Raji (cell line): ENCODE results near the gene DAB1.

Experiments used
- POLR2A ChIP-seq: IDR thresholded peaks from 2 replicates; pipeline ENCODE4 v1.6.1; 2011; ENCODE audit warnings: low read depth, low read length, control low read depth; ENCODE audit not compliant: insufficient read depth

DAB1 gene

DNA sequence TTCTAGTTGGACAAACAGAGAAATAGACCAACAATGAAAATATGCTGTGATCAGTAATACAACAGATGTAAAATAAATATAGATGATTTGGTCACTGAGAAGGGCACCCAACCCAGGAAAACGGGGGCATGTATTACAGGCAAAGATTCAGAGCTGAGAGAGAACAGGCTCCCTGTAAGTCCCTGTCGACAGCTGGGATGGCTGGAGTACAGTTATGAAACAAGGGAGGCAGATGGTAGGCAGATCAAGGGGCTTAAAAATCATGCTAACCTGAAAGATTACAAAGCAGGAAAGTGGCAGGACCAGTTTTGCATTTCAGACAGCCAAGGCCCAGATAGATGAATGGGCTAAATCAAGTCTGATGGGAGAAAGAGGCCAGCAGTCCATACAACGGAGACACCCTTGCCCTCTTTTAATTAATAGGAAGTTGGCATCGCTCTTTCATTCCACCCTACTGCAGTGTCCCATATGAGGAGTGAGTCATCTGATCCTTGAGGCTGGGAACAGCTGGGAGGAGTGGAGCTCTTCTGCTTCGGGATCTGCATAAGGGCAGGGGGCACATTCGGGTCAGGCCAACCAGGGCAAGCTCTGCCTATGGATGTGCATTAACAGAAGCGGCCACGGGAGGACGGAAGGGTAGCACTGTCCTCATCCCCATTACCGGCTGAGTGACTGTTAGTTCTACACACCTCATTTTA is 171.1 kb downstream of the DAB1 start:
- TF ChIP-seq POLR2A, result no peak

GRCh38 chr1:57250021-57250420 is 173.8 kb downstream of the DAB1 start:
- TF ChIP-seq POLR2A, result no peak

DNA sequence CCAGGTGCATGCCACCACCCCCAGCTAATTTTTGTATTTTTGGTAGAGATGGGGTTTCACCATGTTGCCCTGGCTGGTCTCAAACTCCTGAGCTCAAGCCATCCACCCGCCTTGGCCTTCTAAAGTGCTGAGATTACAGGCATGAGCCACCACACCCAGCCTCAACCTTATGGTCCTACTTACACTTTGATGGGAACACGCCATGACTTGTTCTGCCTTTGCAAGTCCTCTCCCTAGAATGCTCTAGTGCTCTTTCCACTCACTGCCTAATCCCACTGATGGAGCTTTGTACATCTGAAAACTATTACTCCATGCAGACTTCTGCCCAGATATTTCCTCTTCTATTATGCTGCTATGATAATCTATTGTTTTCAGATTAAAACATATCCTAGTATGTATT is 174.3 kb downstream of the DAB1 start:
- no peak for TF ChIP-seq POLR2A

DNA sequence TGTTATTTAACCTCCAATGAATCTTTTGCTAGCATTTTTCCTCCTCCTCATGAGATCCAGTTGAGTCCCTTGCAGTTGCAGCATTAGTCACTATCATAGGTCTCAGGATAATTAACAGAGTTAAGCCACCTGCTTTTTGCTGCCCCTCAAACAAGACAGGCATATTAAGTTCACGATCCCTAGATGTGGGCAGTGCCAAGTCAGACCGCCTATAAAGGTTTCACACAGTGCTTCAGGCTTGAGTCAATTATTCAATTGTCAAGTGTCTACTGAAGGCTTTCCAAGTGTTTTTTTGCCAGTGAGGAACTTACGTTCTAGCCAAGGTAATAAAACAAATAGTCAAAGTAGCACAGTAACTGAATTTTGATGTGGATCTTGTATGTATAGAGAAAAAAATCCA is 175.0 kb downstream of the DAB1 start:
- TF ChIP-seq POLR2A, result no peak

- no peak for TF ChIP-seq POLR2A
Observed at GRCh38 chr1:57238233-57238781, 185.6 kb downstream of the DAB1 start.

DNA sequence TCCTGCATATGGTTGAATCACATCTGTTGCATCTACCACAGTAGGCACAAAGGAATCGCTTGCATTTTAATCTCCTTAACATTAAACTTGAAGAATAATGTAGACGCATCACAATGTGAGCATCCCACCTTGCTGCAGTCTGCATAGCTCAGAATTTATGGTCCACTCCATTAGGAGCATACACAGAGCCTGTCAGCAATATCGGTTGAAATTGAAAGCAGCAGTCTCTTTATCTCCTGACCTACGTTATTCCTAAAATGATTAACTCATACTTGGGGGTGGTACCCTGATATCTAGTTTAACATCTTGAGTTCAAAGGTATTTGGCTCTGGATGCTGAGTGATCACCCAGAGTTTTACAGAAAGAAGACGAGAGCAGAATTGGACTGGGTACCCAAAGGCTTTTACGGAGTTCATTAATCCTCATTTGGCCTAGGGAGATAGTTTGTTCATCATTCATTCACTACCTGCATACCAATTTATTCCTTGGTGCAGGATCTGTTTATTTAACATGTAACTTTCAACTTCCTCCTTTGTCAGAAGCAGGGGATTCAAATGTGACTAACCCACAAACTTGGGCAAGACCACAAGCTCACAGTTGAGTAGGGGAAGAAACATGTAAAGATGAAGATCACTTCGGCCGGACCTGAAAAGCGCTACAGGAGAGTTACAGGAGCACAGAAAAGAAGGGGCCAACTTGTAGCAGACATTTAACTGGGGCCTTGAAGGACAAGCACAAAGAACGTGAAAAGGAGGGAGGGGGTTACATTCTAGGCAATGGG is 187.9 kb downstream of the DAB1 start:
- TF ChIP-seq POLR2A, result no peak

GRCh38 chr1:57234459-57234858 is 189.4 kb downstream of the DAB1 start:
- TF ChIP-seq POLR2A, result no peak

GRCh38 chr1:57232500-57232899 is 191.4 kb downstream of the DAB1 start:
- no peak for TF ChIP-seq POLR2A

- TF ChIP-seq POLR2A, result no peak
Observed at GRCh38 chr1:57229998-57230397, 193.9 kb downstream of the DAB1 start.

GRCh38 chr1:57229076-57229475 is 194.8 kb downstream of the DAB1 start:
- no peak for TF ChIP-seq POLR2A

DNA sequence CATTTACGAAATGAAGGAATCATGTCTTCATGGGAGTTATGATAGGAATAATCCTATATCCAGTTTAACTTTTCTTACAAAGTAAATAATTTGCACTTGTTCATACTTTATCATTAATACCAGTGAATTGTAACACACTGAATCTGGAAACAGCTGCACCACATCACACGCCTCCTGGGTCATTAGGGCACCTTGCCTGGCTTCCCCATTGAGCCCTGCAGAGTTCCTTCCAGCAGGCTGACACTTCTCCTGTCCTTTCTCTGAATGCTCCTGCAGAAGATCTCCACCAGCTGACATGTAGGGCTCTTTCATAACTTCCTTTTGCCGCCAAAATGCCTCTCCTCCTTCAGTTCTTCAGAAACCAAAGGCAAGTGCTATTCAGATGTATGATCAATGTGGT is 201.1 kb downstream of the DAB1 start:
- no peak for TF ChIP-seq POLR2A

DNA sequence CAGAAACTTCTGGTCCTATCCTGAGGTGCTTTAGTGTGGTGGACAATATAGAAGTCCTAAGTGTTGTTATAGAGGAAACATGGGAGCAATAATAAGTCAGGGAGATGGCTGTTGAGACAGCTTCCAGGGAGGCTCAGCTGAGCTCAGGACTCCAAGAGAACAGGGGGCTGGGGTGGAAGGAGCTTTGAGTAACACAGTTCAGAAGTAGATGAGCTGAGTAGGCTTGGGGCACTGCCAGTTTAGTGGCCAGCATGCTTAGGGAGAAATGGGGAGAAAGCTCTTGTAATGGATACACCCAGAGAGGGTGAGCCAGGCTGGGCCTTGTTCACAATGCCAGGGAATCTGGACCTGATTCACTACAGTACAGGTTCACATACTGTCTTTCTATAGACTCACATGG is 201.6 kb downstream of the DAB1 start:
- TF ChIP-seq POLR2A, result no peak

DNA sequence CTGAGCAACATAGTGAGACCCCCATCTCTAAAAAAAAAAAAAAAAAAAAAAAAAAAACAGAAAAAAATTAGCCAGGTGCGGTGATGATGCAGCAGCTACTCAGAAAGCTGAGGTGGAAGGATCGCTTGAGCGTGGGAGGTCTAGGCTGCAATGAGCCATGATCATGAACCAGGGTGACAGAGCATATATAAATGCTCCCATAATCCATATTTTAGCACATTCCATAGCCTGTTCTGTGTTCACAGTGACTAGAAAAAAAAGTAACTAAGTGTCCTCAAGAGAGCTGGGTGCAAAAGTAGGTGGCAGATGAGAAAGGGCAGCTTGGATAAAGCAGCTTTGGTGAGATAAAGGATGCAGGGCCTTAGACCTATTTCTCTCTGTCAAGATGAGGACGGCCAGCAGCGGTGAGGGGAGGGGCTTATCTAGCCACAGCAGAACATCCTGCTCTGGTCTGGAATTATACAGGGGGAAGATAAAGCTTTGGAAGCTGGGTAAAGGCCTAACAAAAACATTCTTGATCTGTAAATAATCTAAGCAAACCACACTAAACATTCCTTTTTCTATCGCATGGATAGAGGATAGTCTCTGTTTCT is 205.3 kb downstream of the DAB1 start:
- TF ChIP-seq POLR2A, result no peak

DNA sequence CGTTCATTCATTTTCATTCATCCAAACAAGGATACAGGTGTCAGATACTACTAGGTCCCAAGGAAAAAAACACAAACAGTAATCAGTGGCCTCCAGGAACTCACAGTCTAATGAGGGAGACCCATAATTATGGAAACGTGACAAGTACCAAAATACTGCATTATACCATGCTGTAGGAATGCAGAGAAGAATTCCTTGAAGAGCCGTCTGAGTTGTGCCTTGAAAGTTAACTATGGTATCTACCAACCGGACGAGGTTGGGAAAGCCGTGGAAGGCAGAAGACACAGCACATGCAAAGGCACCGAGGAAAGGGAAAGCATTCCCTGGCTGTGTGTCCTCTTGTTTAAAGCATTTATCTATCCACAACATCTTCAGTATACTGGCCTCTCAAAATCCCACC is 206.0 kb downstream of the DAB1 start:
- TF ChIP-seq POLR2A, result no peak

DNA sequence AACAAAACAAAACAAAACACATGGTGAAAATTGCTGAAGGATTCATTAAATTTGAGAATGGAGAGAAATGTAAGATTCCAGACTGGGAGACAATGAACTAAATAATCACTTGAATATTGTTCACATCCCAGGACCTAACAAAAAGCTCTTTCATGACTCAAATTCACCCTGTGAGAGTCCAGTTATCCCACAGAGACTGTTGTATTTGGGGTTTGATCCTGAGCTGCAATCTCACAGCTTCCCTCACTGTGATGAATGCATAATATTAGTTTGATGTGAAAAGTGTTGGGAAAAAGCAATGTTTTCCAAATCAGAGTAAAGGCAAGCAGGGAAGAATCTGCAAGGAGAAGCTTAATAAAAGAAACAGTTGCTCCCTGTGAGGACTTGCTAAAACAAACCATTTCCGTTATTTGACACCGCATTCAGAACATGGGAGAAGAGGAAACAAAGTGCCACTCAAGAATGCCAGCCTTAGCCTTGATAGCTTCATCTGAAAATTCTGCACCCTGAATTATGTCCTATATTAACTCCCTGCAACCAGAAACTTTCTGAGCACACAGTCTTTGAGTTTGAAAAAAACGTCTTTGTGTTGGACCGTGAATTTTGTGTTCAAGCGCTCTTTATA is 208.8 kb downstream of the DAB1 start:
- TF ChIP-seq POLR2A, result no peak
